ENCODE results near the gene AUTS2.

AUTS2 gene

GRCh38 chr7:69946901-69947300 lies 348.6 kb downstream of the AUTS2 start:
- H3K4me3 ChIP-seq (ENCODE audit: low read depth, low read length): no peak overlapping the region
- TF ChIP-seq CTCF (IDR thresholded peaks at IDR 0.05; ENCODE audit: low read depth, low read length): no peak

GRCh38 chr7:69947998-69948397 lies 349.7 kb downstream of the AUTS2 start:
- no peak overlapping the region for H3K4me3 ChIP-seq (ENCODE audit: low read depth, low read length)
- no peak for TF ChIP-seq CTCF (IDR thresholded peaks at IDR 0.05; ENCODE audit: low read depth, low read length)

GRCh38 chr7:69949122-69949521 lies 350.8 kb downstream of the AUTS2 start:
- TF ChIP-seq CTCF (IDR thresholded peaks at IDR 0.05; ENCODE audit: low read depth, low read length): no peak

DNA sequence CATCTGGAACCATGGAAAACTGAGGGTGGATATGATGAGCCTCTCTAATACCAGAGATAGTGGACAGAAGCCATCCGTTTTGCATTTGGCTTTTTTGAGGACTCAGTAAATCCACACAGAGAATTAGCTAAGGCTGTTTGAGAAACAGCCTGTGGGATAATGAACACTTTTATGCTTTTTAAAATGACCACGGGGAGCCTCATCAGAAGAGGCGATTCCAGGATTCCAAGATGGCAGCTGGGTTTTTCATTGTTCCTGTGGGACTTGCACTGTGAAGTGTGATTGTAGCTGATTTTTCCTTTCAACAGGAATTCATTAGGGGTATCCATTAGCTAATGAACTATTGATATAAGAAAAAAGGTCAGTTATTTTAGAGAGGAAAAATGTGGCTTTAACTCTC lies 353.2 kb downstream of the AUTS2 start:
- no peak overlapping the region for H3K4me3 ChIP-seq (ENCODE audit: low read depth, low read length)
- TF ChIP-seq CTCF (IDR thresholded peaks at IDR 0.05; ENCODE audit: low read depth, low read length): no peak

More at GRCh38 chr7:69949122-69949521, 350.8 kb downstream of the AUTS2 start:
- no peak overlapping the region for H3K4me3 ChIP-seq (ENCODE audit: low read depth, low read length)

DNA sequence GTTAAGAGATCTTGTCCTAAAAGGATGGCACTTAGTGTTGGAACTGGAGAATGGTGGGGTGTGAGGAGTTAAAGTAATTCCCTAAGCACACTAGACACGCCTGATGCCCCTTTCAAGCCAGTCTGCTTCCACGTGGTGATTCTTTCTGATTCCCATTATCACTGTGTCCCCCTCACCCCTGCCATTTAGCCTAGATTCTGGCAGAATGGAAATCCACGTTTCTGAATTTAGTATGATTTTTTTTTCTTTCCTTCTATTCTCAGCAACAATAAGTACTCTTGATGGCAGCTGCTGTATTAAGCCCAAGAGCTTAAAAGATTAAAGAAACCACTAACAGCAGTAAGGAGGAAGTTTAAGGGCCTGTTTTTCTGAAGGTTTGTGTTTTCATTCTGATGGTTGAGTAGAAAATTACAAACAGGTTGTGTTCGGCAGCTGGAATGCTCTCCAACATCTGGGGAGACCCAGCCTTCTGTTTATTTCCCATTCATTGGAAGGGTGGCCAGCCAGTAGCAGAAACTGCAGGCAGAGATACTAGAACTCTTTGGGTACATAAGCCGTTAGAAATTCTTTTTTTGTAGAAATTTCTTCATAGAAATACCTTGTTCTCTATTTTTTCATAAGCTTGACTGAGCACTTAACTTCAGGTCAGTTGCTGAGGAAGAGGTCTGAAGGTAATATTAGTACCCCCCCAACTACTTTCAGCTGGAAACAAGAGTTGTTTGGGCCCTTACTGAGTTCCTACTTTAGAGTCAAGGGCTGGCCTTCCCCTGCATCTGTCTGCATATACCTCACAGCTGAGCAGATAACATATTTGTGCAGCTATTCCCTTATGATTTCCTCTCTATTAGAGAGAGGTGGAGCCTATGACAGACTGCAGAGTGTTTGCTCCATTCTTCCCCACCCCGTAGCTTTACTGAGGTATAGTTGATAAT lies 355.1 kb downstream of the AUTS2 start:
- no peak overlapping the region for H3K4me3 ChIP-seq (ENCODE audit: low read depth, low read length)
- no peak for TF ChIP-seq CTCF (IDR thresholded peaks at IDR 0.05; ENCODE audit: low read depth, low read length)

- no peak for TF ChIP-seq CTCF (IDR thresholded peaks at IDR 0.05; ENCODE audit: low read depth, low read length)
- H3K4me3 ChIP-seq (ENCODE audit: low read depth, low read length): no peak overlapping the region
These were observed 358.3 kb downstream of the AUTS2 start for GRCh38 chr7:69956541-69956940.

GRCh38 chr7:69957661-69958060 lies 359.4 kb downstream of the AUTS2 start:
- H3K4me3 ChIP-seq (ENCODE audit: low read depth, low read length): no peak overlapping the region
- no peak for TF ChIP-seq CTCF (IDR thresholded peaks at IDR 0.05; ENCODE audit: low read depth, low read length)
